Forelimb muscle (tissue), 1 donor: ENCODE data around the gene EPYC. TPM values are rescaled to one million over a fixed set of nuclear protein-coding genes. Genes with fewer than 3 reads are reported as not detected.
"Not testable (repeated sequence)": the region's sequence is repeated elsewhere in the genome, so short reads cannot be mapped to it uniquely, and the experiment has no call there.

Experiments used
- DNase-seq: peaks from one replicate; pipeline ENCODE4 v3.0.0-alpha.2; 2013; ENCODE audit warnings: low read depth
- polyA plus RNA-seq: library from polyadenylated mRNA; unstranded; fragments of 120-200 nt; gene quantifications from one replicate; pipeline ENCODE4 v1.2.1, GENCODE V29; 2013; ENCODE audit not compliant: insufficient read length

The EPYC gene
- polyA plus RNA-seq, 1 donor = not detected

DNA sequence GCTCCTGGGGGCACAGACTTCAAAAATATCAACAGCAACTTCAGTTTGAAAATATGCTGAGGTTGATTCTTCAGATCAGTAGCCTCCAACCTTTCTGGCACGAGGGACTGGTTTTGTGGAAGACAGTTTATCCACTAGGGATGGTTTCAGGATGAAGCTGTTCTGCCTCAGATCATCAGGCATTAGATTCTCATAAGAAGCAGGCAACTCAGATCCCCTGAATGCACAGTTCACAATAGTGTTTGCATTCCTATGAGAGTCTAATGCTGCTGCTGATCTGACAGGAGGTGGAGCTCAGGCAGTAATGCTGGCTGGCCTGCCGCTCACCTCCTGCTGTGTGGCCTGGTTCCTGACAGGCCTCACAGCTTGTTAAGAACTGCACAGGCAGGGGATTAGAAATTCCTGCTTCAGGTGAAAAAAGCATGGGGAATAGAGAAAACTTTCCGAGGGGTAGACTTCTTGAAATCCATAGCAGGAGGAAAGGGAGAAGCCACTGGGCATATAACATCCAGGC lies 12.8 kb downstream of the EPYC start:
- no peak for DNase-seq

- no peak for DNase-seq
These were observed 14.2 kb downstream of the EPYC start for GRCh38 chr12:90990611-90991010.

DNA sequence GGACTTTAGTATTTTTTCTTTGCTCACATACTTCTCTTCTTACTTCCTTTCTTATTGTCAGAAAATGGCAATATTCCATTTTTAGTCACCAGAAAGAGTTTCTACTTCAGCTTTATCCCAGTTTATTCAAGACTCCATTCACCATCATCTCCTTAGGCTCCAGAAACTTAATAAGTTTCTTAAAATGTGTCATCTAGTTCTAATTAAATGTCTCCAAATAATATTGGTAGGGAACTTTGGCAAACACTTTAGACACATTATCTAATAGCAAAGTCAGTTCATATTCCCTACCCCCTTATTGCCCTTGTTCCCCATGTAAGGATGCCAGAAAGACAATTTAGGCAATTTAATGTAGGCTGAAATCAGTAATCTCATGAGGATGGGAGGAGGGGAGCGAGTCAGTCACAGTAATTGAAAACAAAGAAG lies 15.1 kb downstream of the EPYC start:
- DNase-seq = peak; percentile 85

GRCh38 chr12:90987520-90987919 lies 17.3 kb downstream of the EPYC start:
- DNase-seq = no peak

DNA sequence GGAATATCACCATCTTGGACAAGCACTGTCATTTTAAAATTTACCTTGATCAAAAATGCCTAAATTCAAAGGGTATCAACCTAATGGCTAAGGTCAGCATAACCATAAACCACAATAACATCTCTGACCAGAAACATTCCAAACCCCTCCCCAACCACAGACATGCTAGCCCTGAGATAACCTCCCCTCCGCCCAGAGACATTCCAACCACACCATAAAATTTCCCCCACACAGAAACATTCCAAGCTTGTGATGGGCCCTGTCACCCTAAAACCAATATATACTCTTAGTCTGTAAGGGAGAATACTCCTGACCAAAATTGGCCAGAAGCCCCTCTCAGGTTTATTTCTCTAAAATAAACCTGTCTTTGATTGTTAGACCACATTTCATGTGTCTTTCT lies 17.7 kb downstream of the EPYC start:
- DNase-seq = no peak

DNA sequence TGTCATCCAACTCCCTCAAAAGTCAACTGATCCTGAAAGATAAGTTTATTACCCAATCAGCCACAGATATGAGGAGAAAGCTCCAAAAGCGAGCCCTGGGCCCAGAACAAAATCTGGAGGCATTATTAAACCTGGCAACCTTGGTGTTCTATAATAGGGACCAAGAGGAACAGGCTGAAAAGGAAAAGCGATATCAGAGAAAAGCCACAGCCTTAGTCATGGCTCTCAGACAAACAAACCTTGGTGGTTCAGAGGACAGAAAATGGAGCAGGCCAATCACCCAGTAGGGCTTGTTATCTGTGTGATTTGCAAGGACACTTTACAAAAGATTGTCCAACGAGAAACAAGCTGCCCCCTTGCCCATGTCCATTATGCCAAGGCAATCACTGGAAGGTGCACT lies 19.4 kb downstream of the EPYC start:
- DNase-seq = not testable (repeated sequence)

GRCh38 chr12:90984114-90984513 lies 20.7 kb downstream of the EPYC start:
- DNase-seq = no peak

GRCh38 chr12:90982170-90982569 lies 22.6 kb downstream of the EPYC start:
- no peak for DNase-seq

- peak; percentile 89 for DNase-seq
These were observed 24.8 kb downstream of the EPYC start for GRCh38 chr12:90979951-90980350.

DNA sequence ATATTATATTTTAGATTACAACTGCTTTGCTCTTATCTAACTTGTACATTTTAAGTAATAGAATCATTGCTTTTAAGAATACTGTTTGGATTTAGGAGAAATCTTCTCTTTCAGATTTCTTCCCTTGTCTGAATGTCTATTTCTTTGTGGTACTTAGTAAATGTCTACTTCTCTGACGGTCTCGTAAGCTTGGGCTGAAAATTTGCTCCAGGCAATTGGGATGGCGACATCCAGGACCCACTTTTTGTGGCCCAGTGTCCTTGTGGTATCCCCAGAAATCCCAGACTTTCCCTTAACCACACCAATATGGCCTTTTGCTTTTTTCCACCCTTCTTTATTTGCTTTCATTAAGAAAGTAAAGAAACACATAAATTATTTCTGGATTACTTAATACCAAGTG lies 25.8 kb downstream of the EPYC start:
- DNase-seq = no peak

- no peak for DNase-seq
These were observed 26.5 kb downstream of the EPYC start for GRCh38 chr12:90978117-90978770.

- DNase-seq = no peak
These were observed 27.5 kb downstream of the EPYC start for GRCh38 chr12:90977224-90977623.

DNA sequence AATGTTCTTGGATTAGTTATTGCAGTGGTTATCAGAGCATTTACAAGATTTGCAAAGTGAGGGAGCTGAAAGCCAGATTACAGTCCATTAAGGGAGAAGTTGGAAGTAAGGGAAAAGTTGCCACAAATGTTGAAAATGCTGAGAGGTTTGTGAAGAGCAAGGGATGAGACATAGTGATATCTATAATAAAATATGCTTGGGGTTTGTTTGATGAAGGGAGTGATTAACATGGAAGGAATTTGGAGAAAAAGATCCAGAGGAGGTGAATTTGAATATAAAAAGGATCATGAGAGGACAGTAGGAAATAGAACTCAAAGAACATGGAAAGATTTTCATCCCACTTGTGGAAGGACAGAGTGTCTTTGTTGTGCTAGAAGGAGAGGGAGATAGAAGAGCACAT lies 30.5 kb downstream of the EPYC start:
- DNase-seq = no peak

DNA sequence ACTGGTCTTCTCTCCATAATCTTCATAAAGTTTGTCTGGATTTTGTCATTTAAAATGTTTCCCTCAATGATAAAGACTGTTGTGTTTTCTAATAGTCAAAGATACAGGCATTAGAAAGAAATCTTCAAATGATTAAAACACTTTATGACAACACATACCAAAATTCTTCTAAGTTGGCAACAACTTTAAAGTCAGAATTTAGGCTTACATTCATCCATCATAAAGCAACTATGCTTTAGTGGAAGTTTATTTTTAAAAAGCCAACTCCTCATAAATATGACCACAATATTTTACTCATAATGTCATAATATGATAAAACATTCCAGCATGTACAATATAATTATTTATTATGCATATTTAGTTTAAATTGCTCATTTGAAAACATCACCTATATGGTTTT lies 32.5 kb downstream of the EPYC start:
- no peak for DNase-seq

DNA sequence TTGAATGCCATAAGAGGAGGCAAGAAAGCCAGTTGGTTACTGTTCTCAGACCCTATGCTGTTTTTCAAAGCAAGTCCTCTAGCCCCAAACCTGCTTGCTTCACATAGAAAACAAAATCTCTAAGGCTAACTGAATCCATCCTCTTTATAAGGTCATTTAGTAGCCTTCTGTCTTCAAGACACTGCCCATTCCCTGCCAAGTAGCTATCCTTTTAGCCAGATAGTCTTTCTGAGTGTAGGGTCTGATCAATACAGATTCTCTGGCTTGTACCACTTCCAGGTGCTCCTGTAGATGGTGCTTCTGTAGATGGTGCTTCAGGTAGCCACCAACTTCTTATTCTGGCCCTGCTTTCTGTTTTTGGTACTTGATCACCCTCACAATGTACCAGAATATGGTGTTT lies 33.9 kb downstream of the EPYC start:
- DNase-seq = no peak

GRCh38 chr12:90970471-90970870 lies 34.3 kb downstream of the EPYC start:
- DNase-seq = no peak

DNA sequence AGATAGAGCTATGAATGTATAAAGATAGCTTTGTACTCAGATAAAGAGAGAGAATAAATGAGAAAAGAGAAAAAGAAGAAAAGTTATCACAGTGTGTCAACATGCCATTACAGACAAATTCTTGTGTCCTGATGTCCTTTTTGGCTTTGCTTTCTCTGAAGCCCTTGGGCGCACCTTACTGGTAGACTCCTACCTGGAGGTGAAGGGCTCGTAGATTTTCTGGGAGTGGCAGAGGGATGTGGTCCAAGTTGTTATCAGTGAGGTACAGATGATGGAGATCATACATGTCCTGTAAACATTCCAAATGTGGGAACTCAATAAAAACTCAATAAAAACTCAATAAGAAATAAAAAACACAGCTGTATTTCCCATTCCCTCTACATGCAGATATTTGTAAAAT lies 34.9 kb downstream of the EPYC start:
- no peak for DNase-seq

GRCh38 chr12:90969346-90969745 lies 35.4 kb downstream of the EPYC start:
- no peak for DNase-seq

DNA sequence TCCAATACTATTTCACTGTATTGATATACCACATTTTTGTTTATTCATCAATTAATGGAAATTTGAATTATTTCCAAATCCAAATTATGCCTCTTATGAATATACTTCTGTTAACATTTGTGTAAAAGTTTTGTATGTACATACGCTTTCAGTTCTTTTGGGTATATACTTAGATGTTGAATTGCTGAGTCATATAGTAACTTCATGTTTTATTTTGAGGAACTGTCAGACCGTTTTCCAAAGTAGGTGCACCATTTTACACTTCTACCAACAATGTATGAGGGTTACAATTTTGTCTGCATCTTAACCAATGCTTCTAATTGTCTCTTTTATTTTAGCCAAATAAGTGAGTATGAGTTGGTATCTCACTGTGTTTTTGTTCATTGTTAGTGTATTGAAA lies 39.6 kb downstream of the EPYC start:
- no peak for DNase-seq

GRCh38 chr12:90964616-90965015 lies 40.2 kb downstream of the EPYC start:
- no peak for DNase-seq

DNA sequence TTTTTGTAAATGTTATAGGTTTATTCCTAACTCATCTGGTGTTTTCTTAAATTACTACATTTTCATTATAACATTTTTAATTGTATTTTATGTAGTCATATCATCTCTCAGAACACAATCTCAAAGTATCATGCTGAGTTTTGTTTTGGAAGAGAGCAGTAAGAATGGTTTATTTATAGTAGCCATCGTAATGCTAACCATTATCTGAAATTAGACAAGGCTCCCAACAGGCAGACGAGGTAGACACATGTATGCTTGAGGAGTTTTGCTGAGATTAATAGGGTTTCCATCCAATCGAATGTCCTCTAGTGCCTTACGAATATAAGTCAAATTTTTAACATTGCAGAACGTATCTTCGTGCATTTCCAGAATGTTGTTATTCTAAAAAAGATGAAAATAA lies 40.8 kb downstream of the EPYC start:
- DNase-seq = no peak

- DNase-seq = no peak
These were observed 43.6 kb downstream of the EPYC start for GRCh38 chr12:90961154-90961553.

- DNase-seq = peak; percentile 38
These were observed 45.1 kb downstream of the EPYC start for GRCh38 chr12:90959538-90960139.

- peak; percentile 36 for DNase-seq
These were observed 45.7 kb downstream of the EPYC start for GRCh38 chr12:90959032-90959431.
